PC-3 (cell line): ENCODE data around the gene KMT5C.

Experiments
- EZH2 ChIP-seq: fragments of 300-600 bp; sonication (generic); IDR thresholded peaks from one replicate; pipeline ENCODE4 v1.6.1; 2017; ENCODE audit warnings: antibody characterized with exemption, mild to moderate bottlenecking, low read length; ENCODE audit not compliant: unreplicated experiment
- EZH2phosphoT487 ChIP-seq: fragments of 300-600 bp; sonication (generic); IDR thresholded peaks from 2 replicates; pipeline ENCODE4 v1.6.1; 2018; ENCODE audit warnings: mild to moderate bottlenecking, antibody characterized with exemption, low read length, borderline replicate concordance
- TF ChIP-seq, protein P1 (sequence below): fragments of 300-600 bp; sonication (generic); conservative IDR thresholded peaks from 2 replicates; pipeline ENCODE4 v1.5.1; 2017; ENCODE audit warnings: antibody characterized with exemption, low read depth, mild to moderate bottlenecking, low read length

GRCh38 chr19:55387736-55388497 is 48.2 kb downstream of the KMT5C start:
- TF ChIP-seq, protein P1, sequence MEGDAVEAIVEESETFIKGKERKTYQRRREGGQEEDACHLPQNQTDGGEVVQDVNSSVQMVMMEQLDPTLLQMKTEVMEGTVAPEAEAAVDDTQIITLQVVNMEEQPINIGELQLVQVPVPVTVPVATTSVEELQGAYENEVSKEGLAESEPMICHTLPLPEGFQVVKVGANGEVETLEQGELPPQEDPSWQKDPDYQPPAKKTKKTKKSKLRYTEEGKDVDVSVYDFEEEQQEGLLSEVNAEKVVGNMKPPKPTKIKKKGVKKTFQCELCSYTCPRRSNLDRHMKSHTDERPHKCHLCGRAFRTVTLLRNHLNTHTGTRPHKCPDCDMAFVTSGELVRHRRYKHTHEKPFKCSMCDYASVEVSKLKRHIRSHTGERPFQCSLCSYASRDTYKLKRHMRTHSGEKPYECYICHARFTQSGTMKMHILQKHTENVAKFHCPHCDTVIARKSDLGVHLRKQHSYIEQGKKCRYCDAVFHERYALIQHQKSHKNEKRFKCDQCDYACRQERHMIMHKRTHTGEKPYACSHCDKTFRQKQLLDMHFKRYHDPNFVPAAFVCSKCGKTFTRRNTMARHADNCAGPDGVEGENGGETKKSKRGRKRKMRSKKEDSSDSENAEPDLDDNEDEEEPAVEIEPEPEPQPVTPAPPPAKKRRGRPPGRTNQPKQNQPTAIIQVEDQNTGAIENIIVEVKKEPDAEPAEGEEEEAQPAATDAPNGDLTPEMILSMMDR: no peak
- TF ChIP-seq EZH2 (no peak), EZH2phosphoT487 (no peak)
